PC-9 (cell line): ENCODE data around the gene SNX9. TPM values are rescaled to one million over a fixed set of nuclear protein-coding genes. Genes with fewer than 3 reads are reported as not detected.

Source experiments
- BruUV-seq: library from RNA; stranded (reverse); fragments of 400-500 nt; replicated peaks from 2 replicates; lab custom pipeline; 2021; lab: Mats Ljungman, UMichigan
- CTCF ChIA-PET: fragments of 300-600 bp; sonication (Branson Sonifier 250); formaldehyde crosslinking; loops from one replicate; lab custom pipeline; 2022; ENCODE audit warnings: antibody characterized with exemption; lab: Charles Lee
- POLR2A ChIA-PET: fragments of 300-600 bp; sonication (Branson Sonifier 250); formaldehyde crosslinking; loops from one replicate; lab custom pipeline; 2022; ENCODE audit warnings: antibody characterized with exemption; ENCODE audit not compliant: unreplicated experiment; lab: Charles Lee
- DNase-seq, 2 experiments: peaks; one replicate each; pipeline versions ENCODE4 v3.0.0 to v3.0.0-alpha.2; 2015 to 2022; ENCODE audit warnings: mixed read lengths in 1 of 2
- H2AFZ ChIP-seq: fragments of 200-600 bp; sonication (generic); 2 replicates; pipeline ENCODE4 v1.8.1; 2017; ENCODE audit warnings: antibody characterized with exemption
- H3F3A ChIP-seq: fragments of 200-600 bp; sonication (generic); 2 replicates; pipeline ENCODE4 v1.8.1; 2017; ENCODE audit warnings: antibody characterized with exemption, mild to moderate bottlenecking, low read depth; ENCODE audit not compliant: insufficient read depth
- H3K27ac ChIP-seq: fragments of 200-600 bp; sonication (generic); 2 replicates; pipeline ENCODE4 v1.6.1; 2016; ENCODE audit warnings: mixed run types
- H3K27me3 ChIP-seq: fragments of 200-600 bp; sonication (generic); 2 replicates; pipeline ENCODE4 v1.6.1; 2016; ENCODE audit warnings: low read depth, mixed run types; ENCODE audit not compliant: insufficient read depth
- H3K36me3 ChIP-seq: fragments of 200-600 bp; sonication (generic); 2 replicates; pipeline ENCODE4 v1.6.1; 2016; ENCODE audit warnings: low read depth, mixed run types
- H3K4me1 ChIP-seq: fragments of 200-600 bp; sonication (generic); replicated peaks from 2 replicates; pipeline ENCODE4 v1.6.1; 2016; ENCODE audit warnings: mixed run types; ENCODE audit not compliant: insufficient read depth
- H3K4me2 ChIP-seq: fragments of 200-600 bp; sonication (generic); 2 replicates; pipeline ENCODE4 v1.6.1; 2017; ENCODE audit warnings: mixed run types
- H3K4me3 ChIP-seq: fragments of 200-600 bp; sonication (generic); 2 replicates; pipeline ENCODE4 v1.6.1; 2016; ENCODE audit warnings: mixed run types
- H3K79me2 ChIP-seq: fragments of 200-600 bp; sonication (generic); 2 replicates; pipeline ENCODE4 v1.6.1; 2017; ENCODE audit warnings: low read depth, mixed run types
- H3K9me2 ChIP-seq: fragments of 200-600 bp; sonication (generic); 2 replicates; pipeline ENCODE4 v1.8.1; 2017; ENCODE audit warnings: mild to moderate bottlenecking; ENCODE audit not compliant: insufficient read depth
- H3K9me3 ChIP-seq: fragments of 200-600 bp; sonication (generic); 2 replicates; pipeline ENCODE4 v1.8.1; 2016; ENCODE audit warnings: low read depth; ENCODE audit not compliant: insufficient read depth
- H4K20me1 ChIP-seq: fragments of 200-600 bp; sonication (generic); 2 replicates; pipeline ENCODE4 v1.8.1; 2017; ENCODE audit not compliant: insufficient read depth
- CTCF ChIP-seq: fragments of 200-600 bp; sonication (generic); conservative IDR thresholded peaks from 2 replicates; pipeline ENCODE4 v1.6.1; 2017; ENCODE audit warnings: mixed run types, antibody characterized with exemption, mild to moderate bottlenecking, moderate library complexity
- EZH2 ChIP-seq: fragments of 200-600 bp; sonication (generic); IDR thresholded peaks from 2 replicates; pipeline ENCODE4 v1.8.0; 2017; ENCODE audit warnings: antibody characterized with exemption, low read depth
- intact Hi-C: fragments of 100-400 bp; cut with micrococcal nuclease; formaldehyde crosslinking; loops from one replicate; pipeline ENCODE4 v1.10.0; 2022; ENCODE audit not compliant: unreplicated experiment
- total RNA-seq: library from RNA; stranded (reverse); gene quantifications from 2 replicates; pipeline ENCODE4 v1.2.3, GENCODE V29; 2021

SNX9 gene
- total RNA-seq, 1 experiment from 2014 or later = 25.0 TPM

- H3K9me2 ChIP-seq = no peaks in the 10 kb centered on the region
- no peaks in the 10 kb centered on the region for H3K79me2 ChIP-seq
- no TSS peak for BruUV-seq
- no peak for DNase-seq
- no peak overlapping the region for H3K27ac ChIP-seq
- intact Hi-C loops = no loop called here
- no peak overlapping the region for H3K4me3 ChIP-seq
- CTCF ChIA-PET = no interaction called here
- no peaks in the 10 kb centered on the region for H3K27me3 ChIP-seq
- H3K4me2 ChIP-seq = no peak overlapping the region
- POLR2A ChIA-PET = no interaction called here
- no peaks in the 10 kb centered on the region; the same call in 1 of the 2 replicates for H4K20me1 ChIP-seq
- no peaks in the 10 kb centered on the region for H3F3A ChIP-seq
- H3K9me3 ChIP-seq = peaks cover 7% of the 10 kb centered on the region; the same call in 1 of the 2 replicates
- H2AFZ ChIP-seq = no peak overlapping the region
- peaks cover 11% of the 10 kb centered on the region for H3K36me3 ChIP-seq
- TF ChIP-seq EZH2 = no peak
- no peak for TF ChIP-seq CTCF
- no peaks in the 10 kb centered on the region for H3K4me1 ChIP-seq
These were observed 98.8 kb downstream of the SNX9 start for GRCh38 chr6:157921685-157922367.

GRCh38 chr6:157925771-157926170 lies 102.7 kb downstream of the SNX9 start:
- TF ChIP-seq EZH2 = no peak
- no peak for TF ChIP-seq CTCF
- no peaks in the 10 kb centered on the region for H3K4me1 ChIP-seq
- H2AFZ ChIP-seq = no peak overlapping the region
- H3K4me2 ChIP-seq = no peak overlapping the region
- H3K27me3 ChIP-seq = no peaks in the 10 kb centered on the region
- H4K20me1 ChIP-seq = no peaks in the 10 kb centered on the region; the same call in 1 of the 2 replicates
- no peaks in the 10 kb centered on the region for H3K9me3 ChIP-seq
- no peaks in the 10 kb centered on the region for H3K79me2 ChIP-seq
- POLR2A ChIA-PET = no interaction called here
- H3F3A ChIP-seq = 0 out of 2 replicates have a peak, but pooled peaks cover 5% of the 10 kb centered on the region
- H3K27ac ChIP-seq = no peak overlapping the region
- BruUV-seq = no TSS peak
- CTCF ChIA-PET = no interaction called here
- H3K4me3 ChIP-seq = no peak overlapping the region
- peaks cover 4% of the 10 kb centered on the region; the same call in 1 of the 2 replicates for H3K36me3 ChIP-seq
- intact Hi-C loops = no loop called here
- DNase-seq = no peak
- H3K9me2 ChIP-seq = no peaks in the 10 kb centered on the region

- 0 out of 2 replicates have a peak, but pooled peaks cover 5% of the 10 kb centered on the region for H3F3A ChIP-seq
- H3K4me3 ChIP-seq = no peak overlapping the region
- H3K79me2 ChIP-seq = no peaks in the 10 kb centered on the region
- intact Hi-C loops = no loop called here
- no peaks in the 10 kb centered on the region; the same call in 1 of the 2 replicates for H4K20me1 ChIP-seq
- no peaks in the 10 kb centered on the region for H3K27me3 ChIP-seq
- DNase-seq = no peak
- no TSS peak for BruUV-seq
- no peaks in the 10 kb centered on the region for H3K9me3 ChIP-seq
- H3K4me2 ChIP-seq = no peak overlapping the region
- POLR2A ChIA-PET = interaction anchor here (0.7 kb wide), 1 partner anchor 604 kb away, joined by 5 read pairs; no protein-coding TSS in a partner anchor
- TF ChIP-seq CTCF (no peak), EZH2 (no peak)
- no peak overlapping the region for H3K27ac ChIP-seq
- no peaks in the 10 kb centered on the region for H3K4me1 ChIP-seq
- CTCF ChIA-PET = no interaction called here
- H3K36me3 ChIP-seq = peaks cover 10% of the 10 kb centered on the region; the same call in 1 of the 2 replicates
- no peaks in the 10 kb centered on the region for H3K9me2 ChIP-seq
- no peak overlapping the region for H2AFZ ChIP-seq
These were observed 104.0 kb downstream of the SNX9 start for GRCh38 chr6:157927011-157927410.
